GM23338 (cell line): Measurements from ENCODE around the gene TAOK3. TPM values are rescaled to one million over a fixed set of nuclear protein-coding genes. Genes with fewer than 3 reads are reported as not detected.
A peak's percentile ranks its signal among the peaks of the same experiment; 100 is the strongest.

Experiments
- ATAC-seq: fragments of 200-7000 bp; cut with Tn5 transposase; 3 replicates; pipeline ENCODE4 v1.9.1; 2020
- DNase-seq: peaks from one replicate; pipeline ENCODE4 v3.0.0-alpha.2; 2015; ENCODE audit warnings: low spot score
- H2AFZ ChIP-seq: fragments of 200-600 bp; sonication (generic); 2 replicates; pipeline ENCODE4 v1.8.0; 2016; ENCODE audit warnings: antibody characterized with exemption, mild to moderate bottlenecking, moderate library complexity
- H3F3A ChIP-seq: fragments of 200-600 bp; sonication (generic); replicated peaks from 2 replicates; pipeline ENCODE4 v1.8.0; 2017; ENCODE audit warnings: antibody characterized with exemption, mixed run types, low read depth
- H3K27ac ChIP-seq: fragments of 200-600 bp; sonication (generic); 2 replicates; pipeline ENCODE4 v1.6.1; 2016; ENCODE audit warnings: low read depth
- H3K27me3 ChIP-seq: fragments of 200-600 bp; sonication (generic); 2 replicates; pipeline ENCODE4 v1.8.0; 2016; ENCODE audit warnings: mild to moderate bottlenecking, mixed run types, moderate library complexity; ENCODE audit not compliant: insufficient read depth
- H3K36me3 ChIP-seq: fragments of 200-600 bp; sonication (generic); 2 replicates; pipeline ENCODE4 v1.8.0; 2016; ENCODE audit warnings: mild to moderate bottlenecking; ENCODE audit not compliant: insufficient read depth
- H3K4me1 ChIP-seq: fragments of 200-600 bp; sonication (generic); 2 replicates; pipeline ENCODE4 v1.8.0; 2016; ENCODE audit warnings: mild to moderate bottlenecking, moderate library complexity; ENCODE audit not compliant: insufficient read depth
- H3K4me2 ChIP-seq: fragments of 200-600 bp; sonication (generic); 2 replicates; pipeline ENCODE4 v1.7.1; 2017; ENCODE audit warnings: mixed run types
- H3K4me3 ChIP-seq: fragments of 200-600 bp; sonication (generic); 2 replicates; pipeline ENCODE4 v1.6.1; 2016; ENCODE audit warnings: mixed run types
- H3K79me2 ChIP-seq: fragments of 200-600 bp; sonication (generic); replicated peaks from 2 replicates; pipeline ENCODE4 v1.8.0; 2017; ENCODE audit warnings: mild to moderate bottlenecking; ENCODE audit not compliant: insufficient read depth
- H3K9me2 ChIP-seq: fragments of 200-600 bp; sonication (generic); 2 replicates; pipeline ENCODE4 v1.8.0; 2017; ENCODE audit not compliant: insufficient read depth
- H4K20me1 ChIP-seq: fragments of 200-600 bp; sonication (generic); replicated peaks from 2 replicates; pipeline ENCODE4 v1.8.0; 2017; ENCODE audit warnings: mild to moderate bottlenecking; ENCODE audit not compliant: insufficient read depth
- H3K27ac Mint-ChIP-seq: 2 replicates; pipeline ENCODE4 v1.8.0; 2020; ENCODE audit warnings: inconsistent platforms, mild to moderate bottlenecking, moderate library complexity, mixed read lengths
- H3K27me3 Mint-ChIP-seq: 3 replicates; pipeline ENCODE4 v1.8.0; 2022; ENCODE audit warnings: low read depth, mild to moderate bottlenecking, moderate library complexity, mixed read lengths, inconsistent platforms; ENCODE audit not compliant: insufficient read depth, poor library complexity
- H3K36me3 Mint-ChIP-seq: 3 replicates; pipeline ENCODE4 v1.8.0; 2021; ENCODE audit warnings: low read depth, mild to moderate bottlenecking, inconsistent platforms, moderate library complexity, mixed read lengths
- H3K4me1 Mint-ChIP-seq: 3 replicates; pipeline ENCODE4 v1.8.0; 2020; ENCODE audit warnings: mild to moderate bottlenecking, inconsistent platforms, mixed read lengths
- H3K4me3 Mint-ChIP-seq: 3 replicates; pipeline ENCODE4 v1.8.0; 2021; ENCODE audit warnings: moderate library complexity, mild to moderate bottlenecking, inconsistent platforms, mixed read lengths
- H3K9me3 Mint-ChIP-seq: 3 replicates; pipeline ENCODE4 v1.8.0; 2020; ENCODE audit warnings: moderate library complexity, mild to moderate bottlenecking, inconsistent platforms, mixed read lengths
- EZH2 ChIP-seq: fragments of 200-600 bp; sonication (generic); IDR thresholded peaks from one replicate; pipeline ENCODE4 v1.8.0; 2017; ENCODE audit warnings: antibody characterized with exemption, mild to moderate bottlenecking, low read depth; ENCODE audit not compliant: unreplicated experiment
- STAT1 ChIP-seq: IDR thresholded peaks from one replicate; pipeline ENCODE4 v1.6.1; 2016; ENCODE audit warnings: antibody characterized with exemption; ENCODE audit not compliant: unreplicated experiment
- ZNF462 ChIP-seq: fragments of 250-450 bp; sonication (Bioruptor Pico); IDR thresholded peaks from 2 replicates; pipeline ENCODE4 v1.5.0; 2020; ENCODE audit warnings: mild to moderate bottlenecking, moderate library complexity
- polyA plus RNA-seq: library from polyadenylated mRNA; unstranded; fragments of >200 nt; fragmentation: Nextera tagmentation; extraction: Ambion mirVana; gene quantifications from 2 replicates; pipeline ENCODE4 v1.2.1, GENCODE V29; 2016
- total RNA-seq: library from RNA; depleted of rRNA; stranded (reverse); fragments of >200 nt; shearing (Covaris generic); gene quantifications from 2 replicates; pipeline ENCODE4 v1.2.3, GENCODE V29; 2014
- TF ChIP-seq, protein P1 (sequence below), 2 experiments: fragments of 200-600 bp in 1 of 2; sonication (generic) in 1 of 2; conservative IDR thresholded peaks; 2 replicates each; pipeline versions ENCODE4 v1.5.1 to v1.6.1; 2016 to 2017; ENCODE audit warnings: antibody characterized with exemption in 2 of 2, low read depth in 2 of 2, mild to moderate bottlenecking in 2 of 2, moderate library complexity in 1 of 2
- TF ChIP-seq, protein P2 (sequence below): IDR thresholded peaks from one replicate; pipeline ENCODE4 v1.6.1; 2018; ENCODE audit warnings: antibody characterized with exemption; ENCODE audit not compliant: unreplicated experiment

Gene TAOK3
- total and polyA plus RNA-seq, 2 experiments from 2014 or later: 7.6 to 20.4 TPM

GRCh38 chr12:118102609-118103008 is 270.1 kb downstream of the TAOK3 start:
- Histone ChIP-seq H3K4me1 (peaks cover 36% of the 10 kb centered on the region), H3K36me3 (peaks cover 15% of the 10 kb centered on the region), H3K4me2 (peak overlapping the region; percentile 98), H3K9me2 (no peaks in the 10 kb centered on the region), H3K79me2 (peaks cover 70% of the 10 kb centered on the region), H4K20me1 (no peaks in the 10 kb centered on the region; the same call in none of the 2 replicates), H3K27me3 (no peaks in the 10 kb centered on the region), H3F3A (peaks cover 14% of the 10 kb centered on the region), H2AFZ (no peak overlapping the region), H3K27ac (peak overlapping the region; percentile 95), H3K4me3 (peak overlapping the region; percentile 93)
- ATAC-seq (peak; percentile 4; the same call in 2 of the 3 replicates), DNase-seq (peak; percentile 35)
- Mint-ChIP-seq H3K4me3 (peak overlapping the region; percentile 96), H3K36me3 (peaks cover 26% of the 10 kb centered on the region), H3K4me1 (peaks cover 23% of the 10 kb centered on the region), H3K27me3 (no peaks in the 10 kb centered on the region), H3K27ac (peak overlapping the region; percentile 92; the same call in 1 of the 2 replicates), H3K9me3 (no peaks in the 10 kb centered on the region; the same call in 2 of the 3 replicates)
- TF ChIP-seq, protein P1, sequence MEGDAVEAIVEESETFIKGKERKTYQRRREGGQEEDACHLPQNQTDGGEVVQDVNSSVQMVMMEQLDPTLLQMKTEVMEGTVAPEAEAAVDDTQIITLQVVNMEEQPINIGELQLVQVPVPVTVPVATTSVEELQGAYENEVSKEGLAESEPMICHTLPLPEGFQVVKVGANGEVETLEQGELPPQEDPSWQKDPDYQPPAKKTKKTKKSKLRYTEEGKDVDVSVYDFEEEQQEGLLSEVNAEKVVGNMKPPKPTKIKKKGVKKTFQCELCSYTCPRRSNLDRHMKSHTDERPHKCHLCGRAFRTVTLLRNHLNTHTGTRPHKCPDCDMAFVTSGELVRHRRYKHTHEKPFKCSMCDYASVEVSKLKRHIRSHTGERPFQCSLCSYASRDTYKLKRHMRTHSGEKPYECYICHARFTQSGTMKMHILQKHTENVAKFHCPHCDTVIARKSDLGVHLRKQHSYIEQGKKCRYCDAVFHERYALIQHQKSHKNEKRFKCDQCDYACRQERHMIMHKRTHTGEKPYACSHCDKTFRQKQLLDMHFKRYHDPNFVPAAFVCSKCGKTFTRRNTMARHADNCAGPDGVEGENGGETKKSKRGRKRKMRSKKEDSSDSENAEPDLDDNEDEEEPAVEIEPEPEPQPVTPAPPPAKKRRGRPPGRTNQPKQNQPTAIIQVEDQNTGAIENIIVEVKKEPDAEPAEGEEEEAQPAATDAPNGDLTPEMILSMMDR (conservative IDR thresholded peaks at IDR 0.05; ENCODE audit: low read depth in 2 of 2): no peak
- TF ChIP-seq EZH2: no peak
- TF ChIP-seq ZNF462 (CRISPR knock-in tag): no peak
- TF ChIP-seq, protein P2, sequence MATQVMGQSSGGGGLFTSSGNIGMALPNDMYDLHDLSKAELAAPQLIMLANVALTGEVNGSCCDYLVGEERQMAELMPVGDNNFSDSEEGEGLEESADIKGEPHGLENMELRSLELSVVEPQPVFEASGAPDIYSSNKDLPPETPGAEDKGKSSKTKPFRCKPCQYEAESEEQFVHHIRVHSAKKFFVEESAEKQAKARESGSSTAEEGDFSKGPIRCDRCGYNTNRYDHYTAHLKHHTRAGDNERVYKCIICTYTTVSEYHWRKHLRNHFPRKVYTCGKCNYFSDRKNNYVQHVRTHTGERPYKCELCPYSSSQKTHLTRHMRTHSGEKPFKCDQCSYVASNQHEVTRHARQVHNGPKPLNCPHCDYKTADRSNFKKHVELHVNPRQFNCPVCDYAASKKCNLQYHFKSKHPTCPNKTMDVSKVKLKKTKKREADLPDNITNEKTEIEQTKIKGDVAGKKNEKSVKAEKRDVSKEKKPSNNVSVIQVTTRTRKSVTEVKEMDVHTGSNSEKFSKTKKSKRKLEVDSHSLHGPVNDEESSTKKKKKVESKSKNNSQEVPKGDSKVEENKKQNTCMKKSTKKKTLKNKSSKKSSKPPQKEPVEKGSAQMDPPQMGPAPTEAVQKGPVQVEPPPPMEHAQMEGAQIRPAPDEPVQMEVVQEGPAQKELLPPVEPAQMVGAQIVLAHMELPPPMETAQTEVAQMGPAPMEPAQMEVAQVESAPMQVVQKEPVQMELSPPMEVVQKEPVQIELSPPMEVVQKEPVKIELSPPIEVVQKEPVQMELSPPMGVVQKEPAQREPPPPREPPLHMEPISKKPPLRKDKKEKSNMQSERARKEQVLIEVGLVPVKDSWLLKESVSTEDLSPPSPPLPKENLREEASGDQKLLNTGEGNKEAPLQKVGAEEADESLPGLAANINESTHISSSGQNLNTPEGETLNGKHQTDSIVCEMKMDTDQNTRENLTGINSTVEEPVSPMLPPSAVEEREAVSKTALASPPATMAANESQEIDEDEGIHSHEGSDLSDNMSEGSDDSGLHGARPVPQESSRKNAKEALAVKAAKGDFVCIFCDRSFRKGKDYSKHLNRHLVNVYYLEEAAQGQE: no peak
- no peak for TF ChIP-seq STAT1
